ENCODE data around the gene PRSS3.
A peak's percentile ranks its signal among the peaks of the same experiment; 100 is the strongest.
"Not testable (repeated sequence)": the region's sequence is repeated elsewhere in the genome, so short reads cannot be mapped to it uniquely, and the experiment has no call there.

PRSS3 gene

DNA sequence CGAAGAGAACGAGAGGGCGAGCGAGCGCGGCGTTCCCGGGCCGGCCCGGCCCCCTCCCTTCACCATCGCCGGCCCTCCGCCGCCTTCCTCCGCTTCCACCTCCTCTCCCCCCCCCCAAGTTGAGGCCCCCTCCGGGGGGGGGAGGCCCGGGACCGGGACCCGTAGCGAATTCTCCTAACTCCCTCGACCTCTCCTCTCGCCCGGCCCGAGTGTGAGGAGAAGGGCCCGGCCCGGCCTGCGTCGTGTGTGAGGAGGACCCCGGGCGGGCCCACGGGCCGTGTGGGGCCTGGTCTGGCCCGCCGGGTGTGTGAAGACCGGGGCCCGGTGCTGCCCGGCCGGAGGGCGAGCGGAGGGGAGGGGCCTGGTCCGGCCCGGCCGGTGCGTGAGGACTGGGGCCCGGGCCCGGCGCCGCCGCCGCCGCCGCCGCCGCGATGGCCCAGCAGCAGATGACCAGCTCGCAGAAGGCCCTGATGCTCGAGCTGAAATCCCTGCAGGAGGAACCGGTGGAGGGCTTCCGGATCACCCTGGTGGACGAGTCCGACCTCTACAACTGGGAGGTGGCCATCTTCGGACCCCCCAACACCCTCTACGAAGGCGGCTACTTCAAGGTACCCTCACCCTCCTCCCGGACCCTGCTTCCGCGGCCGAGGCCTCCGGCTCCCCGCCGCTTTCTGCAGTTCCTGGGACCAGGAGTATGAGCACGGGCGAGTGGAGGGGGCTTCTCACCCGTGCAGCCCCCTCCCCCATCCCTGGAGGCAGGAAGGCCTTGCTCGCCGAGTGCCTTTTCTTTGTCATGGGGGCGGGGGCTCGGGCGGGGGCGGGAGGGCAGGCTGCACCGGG, 22.2 kb downstream of the PRSS3 start:
- H3K27ac Mint-ChIP-seq: peak overlapping the region; percentile 61
- no peaks in the 10 kb centered on the region for H3K9me3 Mint-ChIP-seq
- TF ChIP-seq, protein P1, sequence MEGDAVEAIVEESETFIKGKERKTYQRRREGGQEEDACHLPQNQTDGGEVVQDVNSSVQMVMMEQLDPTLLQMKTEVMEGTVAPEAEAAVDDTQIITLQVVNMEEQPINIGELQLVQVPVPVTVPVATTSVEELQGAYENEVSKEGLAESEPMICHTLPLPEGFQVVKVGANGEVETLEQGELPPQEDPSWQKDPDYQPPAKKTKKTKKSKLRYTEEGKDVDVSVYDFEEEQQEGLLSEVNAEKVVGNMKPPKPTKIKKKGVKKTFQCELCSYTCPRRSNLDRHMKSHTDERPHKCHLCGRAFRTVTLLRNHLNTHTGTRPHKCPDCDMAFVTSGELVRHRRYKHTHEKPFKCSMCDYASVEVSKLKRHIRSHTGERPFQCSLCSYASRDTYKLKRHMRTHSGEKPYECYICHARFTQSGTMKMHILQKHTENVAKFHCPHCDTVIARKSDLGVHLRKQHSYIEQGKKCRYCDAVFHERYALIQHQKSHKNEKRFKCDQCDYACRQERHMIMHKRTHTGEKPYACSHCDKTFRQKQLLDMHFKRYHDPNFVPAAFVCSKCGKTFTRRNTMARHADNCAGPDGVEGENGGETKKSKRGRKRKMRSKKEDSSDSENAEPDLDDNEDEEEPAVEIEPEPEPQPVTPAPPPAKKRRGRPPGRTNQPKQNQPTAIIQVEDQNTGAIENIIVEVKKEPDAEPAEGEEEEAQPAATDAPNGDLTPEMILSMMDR (IDR thresholded peaks at IDR 0.05): no peak
- peak overlapping the region; percentile 97 for H3K4me3 Mint-ChIP-seq
- peaks cover 48% of the 10 kb centered on the region for H3K4me1 Mint-ChIP-seq
- peaks cover 26% of the 10 kb centered on the region for H3K36me3 Mint-ChIP-seq (ENCODE audit: low read depth)
- no peaks in the 10 kb centered on the region for H3K27me3 Mint-ChIP-seq (ENCODE audit: low read depth, poor library complexity)
- peak; percentile 69 for DNase-seq

GRCh38 chr9:33818167-33818846, 22.9 kb downstream of the PRSS3 start:
- Mint-ChIP-seq H3K4me1 (peaks cover 48% of the 10 kb centered on the region), H3K9me3 (no peaks in the 10 kb centered on the region), H3K27ac (peak overlapping the region; percentile 98), H3K36me3 (ENCODE audit: low read depth) (peaks cover 30% of the 10 kb centered on the region), H3K4me3 (peak overlapping the region; percentile 97), H3K27me3 (ENCODE audit: low read depth, poor library complexity) (no peaks in the 10 kb centered on the region)
- no peak for DNase-seq
- TF ChIP-seq, protein P1 (IDR thresholded peaks at IDR 0.05): no peak

GRCh38 chr9:33818847-33819500, 23.6 kb downstream of the PRSS3 start:
- peak overlapping the region; percentile 98 for H3K27ac Mint-ChIP-seq
- no peak for DNase-seq
- peaks cover 6% of the 10 kb centered on the region for H3K9me3 Mint-ChIP-seq
- peak overlapping the region; percentile 97 for H3K4me3 Mint-ChIP-seq
- TF ChIP-seq, protein P1 (IDR thresholded peaks at IDR 0.05): no peak
- peaks cover 37% of the 10 kb centered on the region for H3K36me3 Mint-ChIP-seq (ENCODE audit: low read depth)
- no peaks in the 10 kb centered on the region for H3K27me3 Mint-ChIP-seq (ENCODE audit: low read depth, poor library complexity)
- peaks cover 46% of the 10 kb centered on the region for H3K4me1 Mint-ChIP-seq

GRCh38 chr9:33820231-33820745, 24.9 kb downstream of the PRSS3 start:
- Mint-ChIP-seq H3K36me3 (ENCODE audit: low read depth) (peaks cover 50% of the 10 kb centered on the region), H3K27ac (no peak overlapping the region), H3K4me1 (peaks cover 39% of the 10 kb centered on the region), H3K9me3 (peaks cover 12% of the 10 kb centered on the region), H3K4me3 (peak overlapping the region; percentile 97), H3K27me3 (ENCODE audit: low read depth, poor library complexity) (no peaks in the 10 kb centered on the region)
- DNase-seq: no peak
- TF ChIP-seq, protein P1 (IDR thresholded peaks at IDR 0.05): no peak

DNA sequence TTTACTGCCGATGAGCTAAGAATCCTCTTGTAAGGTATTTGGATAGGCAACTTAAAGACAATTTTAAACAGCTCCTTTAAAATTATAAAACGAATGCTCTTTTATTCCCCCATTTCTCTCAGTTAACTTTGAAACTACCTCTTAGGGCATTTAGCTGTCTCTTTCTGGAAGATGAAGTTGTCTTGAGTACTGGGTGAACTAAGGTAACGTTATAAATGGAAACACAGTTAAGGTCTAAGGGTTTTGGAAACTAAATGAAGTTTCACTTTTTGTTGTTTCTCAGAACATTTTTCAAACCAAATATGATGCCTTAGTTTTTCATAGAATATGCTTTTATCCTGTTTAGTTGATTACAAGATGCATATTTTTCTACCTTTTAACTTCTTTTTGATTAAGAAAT, 28.4 kb downstream of the PRSS3 start:
- H3K27me3 Mint-ChIP-seq (ENCODE audit: low read depth, poor library complexity): no peaks in the 10 kb centered on the region
- DNase-seq: no peak
- TF ChIP-seq, protein P1 (IDR thresholded peaks at IDR 0.05): no peak
- no peak overlapping the region for H3K4me3 Mint-ChIP-seq
- H3K36me3 Mint-ChIP-seq (ENCODE audit: low read depth): peaks cover 65% of the 10 kb centered on the region
- peaks cover 23% of the 10 kb centered on the region for H3K9me3 Mint-ChIP-seq
- no peak overlapping the region for H3K27ac Mint-ChIP-seq
- peaks cover 23% of the 10 kb centered on the region for H3K4me1 Mint-ChIP-seq

DNA sequence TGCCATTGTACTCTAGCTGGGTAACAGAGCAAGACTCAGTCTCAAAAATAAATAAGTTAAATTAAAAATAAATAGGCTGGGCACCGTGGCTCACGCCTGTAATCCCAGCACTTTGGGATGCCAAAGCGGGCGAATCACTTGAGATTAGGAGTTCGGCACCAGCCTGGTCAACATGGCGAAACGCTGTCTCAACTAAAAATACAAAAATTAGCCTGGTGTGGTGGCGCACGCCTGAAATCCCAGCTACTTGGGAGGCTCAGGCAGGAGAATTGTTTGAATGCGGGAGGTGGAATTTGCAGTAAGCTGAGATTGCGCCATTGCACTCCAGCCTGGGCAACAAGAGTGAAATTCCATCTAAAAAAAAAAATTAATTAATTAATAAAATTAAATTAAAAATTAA, 31.9 kb downstream of the PRSS3 start:
- H3K4me1 Mint-ChIP-seq; H3K4me3 Mint-ChIP-seq; DNase-seq; H3K27me3 Mint-ChIP-seq (ENCODE audit: low read depth, poor library complexity); H3K27ac Mint-ChIP-seq: not testable (repeated sequence)
- Mint-ChIP-seq H3K9me3 (peaks cover 23% of the 10 kb centered on the region), H3K36me3 (ENCODE audit: low read depth) (peaks cover 49% of the 10 kb centered on the region)

- not testable (repeated sequence) for DNase-seq, H3K4me3 Mint-ChIP-seq
Measured at GRCh38 chr9:33829641-33830230, 34.4 kb downstream of the PRSS3 start.

More at GRCh38 chr9:33829641-33830230, 34.4 kb downstream of the PRSS3 start:
- not testable (repeated sequence) for H3K4me1 Mint-ChIP-seq; H3K27me3 Mint-ChIP-seq (ENCODE audit: low read depth, poor library complexity); H3K27ac Mint-ChIP-seq
- Mint-ChIP-seq H3K9me3 (peaks cover 16% of the 10 kb centered on the region), H3K36me3 (ENCODE audit: low read depth) (peaks cover 38% of the 10 kb centered on the region)
